Neuronal stem cell (in vitro differentiated cells): ENCODE data around the gene CD200.
A peak's percentile ranks its signal among the peaks of the same experiment; 100 is the strongest.

Experiments used
- DNase-seq: peaks from one replicate; pipeline ENCODE4 v3.0.0-alpha.2; 2013; ENCODE audit warnings: low spot score
- H2AFZ ChIP-seq: one replicate; pipeline ENCODE4 v1.6.1; 2013; ENCODE audit warnings: mild to moderate bottlenecking, low read length, inconsistent platforms
- H2AK5ac ChIP-seq: 2 replicates; pipeline ENCODE4 v1.6.1; 2013; ENCODE audit warnings: low read depth, mild to moderate bottlenecking, inconsistent platforms, low read length, moderate library complexity, mixed read lengths
- H2BK120ac ChIP-seq: 2 replicates; pipeline ENCODE4 v1.6.1; 2013; ENCODE audit warnings: low read depth, mild to moderate bottlenecking, inconsistent platforms, low read length, moderate library complexity, mixed read lengths
- H2BK12ac ChIP-seq: one replicate; pipeline ENCODE4 v1.6.1; 2013; ENCODE audit warnings: low read length, inconsistent platforms
- H2BK15ac ChIP-seq: 2 replicates; pipeline ENCODE4 v1.6.1; 2013; ENCODE audit warnings: mild to moderate bottlenecking, low read length, inconsistent platforms, mixed read lengths
- H2BK5ac ChIP-seq: one replicate; pipeline ENCODE4 v1.6.1; 2013; ENCODE audit warnings: inconsistent platforms, mild to moderate bottlenecking, low read length, moderate library complexity
- H3K14ac ChIP-seq: one replicate; pipeline ENCODE4 v1.6.1; 2013; ENCODE audit warnings: low read length, inconsistent platforms
- H3K18ac ChIP-seq: 2 replicates; pipeline ENCODE4 v1.6.1; 2013; ENCODE audit warnings: low read length, inconsistent platforms
- H3K23ac ChIP-seq: 2 replicates; pipeline ENCODE4 v1.6.1; 2013; ENCODE audit warnings: low read depth, mild to moderate bottlenecking, mixed read lengths, low read length, inconsistent platforms; ENCODE audit not compliant: poor library complexity
- H3K27ac ChIP-seq: replicated peaks from 3 replicates; pipeline ENCODE4 v1.5.1; 2013; ENCODE audit warnings: low read length, inconsistent platforms
- H3K27me3 ChIP-seq, 3 experiments: 2 replicates each; pipeline ENCODE4 v1.6.1; 2013; ENCODE audit warnings: low read length in 3 of 3, mild to moderate bottlenecking in 2 of 3, inconsistent platforms in 1 of 3, low read depth in 1 of 3, mixed read lengths in 1 of 3, moderate library complexity in 1 of 3; ENCODE audit not compliant: control insufficient read depth in 3 of 3, insufficient read depth in 3 of 3
- H3K36me3 ChIP-seq, 2 donors: replicated peaks in 1 of 2; 2 replicates each; pipeline ENCODE4 v1.6.1; 2013; ENCODE audit warnings: low read length in 2 of 2; ENCODE audit not compliant: control insufficient read depth in 2 of 2, insufficient read depth in 2 of 2
- H3K4ac ChIP-seq: 2 replicates; pipeline ENCODE4 v1.6.1; 2013; ENCODE audit warnings: inconsistent platforms, mild to moderate bottlenecking, low read length, moderate library complexity
- H3K4me1 ChIP-seq, 2 donors: 1 replicate in 1 of 2; 2 replicates in 1 of 2; pipeline ENCODE4 v1.6.1; 2013; ENCODE audit warnings: low read length in 2 of 2, low read depth in 1 of 2; ENCODE audit not compliant: control insufficient read depth in 2 of 2, insufficient read depth in 1 of 2
- H3K4me2 ChIP-seq: one replicate; pipeline ENCODE4 v1.6.1; 2013; ENCODE audit warnings: mild to moderate bottlenecking, low read length, inconsistent platforms; ENCODE audit not compliant: insufficient read depth, poor library complexity, severe bottlenecking
- H3K4me3 ChIP-seq, 2 donors: 2 replicates each; pipeline ENCODE4 v1.5.1; 2013; ENCODE audit warnings: low read length in 2 of 2, mild to moderate bottlenecking in 2 of 2, inconsistent platforms in 1 of 2, moderate library complexity in 1 of 2
- H3K79me1 ChIP-seq: one replicate; pipeline ENCODE4 v1.6.1; 2013; ENCODE audit warnings: low read depth, mild to moderate bottlenecking, inconsistent platforms, low read length, moderate library complexity
- H3K9ac ChIP-seq: one replicate; pipeline ENCODE4 v1.6.1; 2013; ENCODE audit warnings: mild to moderate bottlenecking, low read depth, low read length, inconsistent platforms; ENCODE audit not compliant: poor library complexity
- H3K9me3 ChIP-seq, 2 donors: replicated peaks in 1 of 2; 2 replicates each; pipeline versions ENCODE3 to v1.6.1; 2013; ENCODE audit warnings: low read length in 2 of 2, mild to moderate bottlenecking in 2 of 2, inconsistent platforms in 1 of 2, low read depth in 1 of 2, mixed read lengths in 1 of 2, moderate library complexity in 1 of 2; ENCODE audit not compliant: control insufficient read depth in 2 of 2, insufficient read depth in 1 of 2
- H4K8ac ChIP-seq: one replicate; pipeline ENCODE4 v1.6.1; 2013; ENCODE audit warnings: low read depth, mild to moderate bottlenecking, inconsistent platforms, low read length, moderate library complexity
- H4K91ac ChIP-seq: one replicate; pipeline ENCODE4 v1.6.1; 2013; ENCODE audit warnings: low read length, low read depth, mild to moderate bottlenecking, inconsistent platforms; ENCODE audit not compliant: poor library complexity
- WGBS, 2 donors: extraction: QIAGEN DNeasy Blood & Tissue Kit; methylation state at CpG; one replicate each; pipeline ENCODE4 v1.1.7; 2013; ENCODE audit warnings: missing lambda C conversion rate in 2 of 2, mixed read lengths in 1 of 2; ENCODE audit not compliant: insufficient read length in 2 of 2, insufficient replicate concordance in 1 of 2; ENCODE audit errors: extremely low coverage in 2 of 2; 5-methylcytosine and 5-hydroxymethylcytosine counted together

CD200 gene

GRCh38 chr3:112298781-112299180, 34.2 kb upstream of the CD200 start:
- H3K9ac ChIP-seq, result no peak overlapping the region
- no peaks in the 10 kb centered on the region for H3K27me3 ChIP-seq
- H2BK15ac ChIP-seq, result no peak overlapping the region
- no peak overlapping the region for H3K4me2 ChIP-seq
- H3K18ac ChIP-seq, result no peak overlapping the region
- DNase-seq, result no peak
- no peak overlapping the region for H4K8ac ChIP-seq
- no peak overlapping the region for H2BK12ac ChIP-seq
- H3K23ac ChIP-seq, result no peak overlapping the region
- no peak overlapping the region for H4K91ac ChIP-seq
- H2BK5ac ChIP-seq, result no peak overlapping the region
- peaks cover 10 to 11% of the 10 kb centered on the region in 2 donors for H3K4me1 ChIP-seq
- peaks cover 0 to 24% of the 10 kb centered on the region in 2 donors for H3K9me3 ChIP-seq
- H2AFZ ChIP-seq, result no peak overlapping the region
- no peaks in the 10 kb centered on the region for H3K36me3 ChIP-seq
- no peak overlapping the region for H2BK120ac ChIP-seq
- H3K79me1 ChIP-seq, result no peaks in the 10 kb centered on the region
- H2AK5ac ChIP-seq, result no peak overlapping the region
- no peak overlapping the region for H3K27ac ChIP-seq
- no peak overlapping the region for H3K14ac ChIP-seq
- H3K4ac ChIP-seq, result no peak overlapping the region
- H3K4me3 ChIP-seq, result no peak overlapping the region

GRCh38 chr3:112302150-112302830, 30.7 kb upstream of the CD200 start:
- no peak overlapping the region for H4K8ac ChIP-seq
- DNase-seq, result no peak

DNA sequence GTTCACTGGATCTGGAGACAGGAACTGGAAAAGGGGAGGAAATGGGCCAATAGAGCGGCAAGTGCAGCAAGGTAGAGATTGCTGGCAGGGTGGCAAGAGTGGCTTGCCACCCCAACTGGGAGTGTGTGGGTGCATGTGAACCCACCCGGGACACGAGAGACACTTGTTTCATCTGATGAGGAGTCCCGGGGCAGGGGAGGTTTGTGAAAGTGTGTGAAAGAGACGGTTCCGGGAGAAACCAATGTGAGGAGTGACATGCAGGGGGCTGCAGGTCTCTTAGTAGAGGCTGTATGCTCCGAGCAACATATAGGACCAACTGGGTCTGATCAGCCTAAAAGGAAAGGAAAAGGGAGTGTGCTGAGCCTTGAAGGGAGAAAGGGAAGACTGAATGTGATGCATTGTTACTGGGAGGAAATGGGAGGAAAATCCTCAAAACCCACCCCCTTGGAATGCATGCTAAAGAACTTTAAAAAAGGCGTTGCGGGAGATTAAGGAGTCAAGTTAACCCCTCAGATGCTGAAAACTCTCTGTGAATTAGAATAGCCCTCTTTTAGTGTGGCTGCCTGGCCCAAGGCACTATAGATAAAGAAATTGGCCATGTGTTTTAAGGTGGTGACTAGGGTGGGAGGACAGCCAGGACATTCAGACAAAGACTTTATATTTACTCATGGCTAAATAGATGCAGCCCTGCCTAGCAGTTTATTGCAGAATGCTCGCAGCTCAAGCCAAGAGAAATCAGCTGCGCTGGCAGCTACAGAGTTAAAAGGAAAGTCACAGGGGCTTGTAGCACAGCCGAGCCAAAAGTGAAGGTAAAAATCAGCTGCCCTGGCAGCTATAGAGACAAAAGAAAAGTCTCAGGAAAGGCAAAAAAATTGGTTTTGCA, 29.8 kb upstream of the CD200 start:
- Histone ChIP-seq H3K79me1 (no peaks in the 10 kb centered on the region), H4K8ac (no peak overlapping the region), H2BK12ac (no peak overlapping the region), H3K14ac (no peak overlapping the region), H3K27ac (peak overlapping the region; percentile 100), H3K9ac (peak overlapping the region; percentile 25), H3K27me3 (no peaks in the 10 kb centered on the region), H2AFZ (peak overlapping the region; percentile 90), H2BK5ac (peak overlapping the region; percentile 96), H3K4ac (no peak overlapping the region), H3K9me3 (peaks cover 0 to 21% of the 10 kb centered on the region in 2 donors), H3K4me2 (peak overlapping the region; percentile 54), H2BK15ac (peak overlapping the region; percentile 0), H3K4me3 (peak overlapping the region; percentile 53 to 70), H4K91ac (peak overlapping the region; percentile 57), H2AK5ac (peak overlapping the region; percentile 66), H2BK120ac (peak overlapping the region; percentile 5), H3K36me3 (no peaks in the 10 kb centered on the region), H3K18ac (peak overlapping the region; percentile 60), H3K23ac (no peak overlapping the region), H3K4me1 (peaks cover 23 to 26% of the 10 kb centered on the region in 2 donors)
- WGBS, 2 donors, result no CpG with 5 or more reads among the region's 12 CpGs
- peak; percentile 87 for DNase-seq

More at GRCh38 chr3:112302150-112302830, 30.7 kb upstream of the CD200 start:
- Histone ChIP-seq H2BK120ac (peak overlapping the region; percentile 5), H3K23ac (no peak overlapping the region), H3K18ac (peak overlapping the region; percentile 60), H3K79me1 (no peaks in the 10 kb centered on the region), H3K27me3 (no peaks in the 10 kb centered on the region), H2AK5ac (peak overlapping the region; percentile 66), H3K36me3 (no peaks in the 10 kb centered on the region), H2AFZ (peak overlapping the region; percentile 90), H3K27ac (peak overlapping the region; percentile 100), H3K14ac (no peak overlapping the region), H3K4me2 (peak overlapping the region; percentile 35), H3K4me3 (peak overlapping the region in 1 of 2 donors; percentile 53), H3K4me1 (peaks cover 18 to 24% of the 10 kb centered on the region in 2 donors), H2BK12ac (no peak overlapping the region), H3K4ac (no peak overlapping the region), H4K91ac (peak overlapping the region; percentile 57), H2BK5ac (peak overlapping the region; percentile 96), H3K9ac (peak overlapping the region; percentile 25), H3K9me3 (peaks cover 0 to 21% of the 10 kb centered on the region in 2 donors), H2BK15ac (peak overlapping the region; percentile 0)
- WGBS, 2 donors, result no CpG with 5 or more reads among the region's 11 CpGs

DNA sequence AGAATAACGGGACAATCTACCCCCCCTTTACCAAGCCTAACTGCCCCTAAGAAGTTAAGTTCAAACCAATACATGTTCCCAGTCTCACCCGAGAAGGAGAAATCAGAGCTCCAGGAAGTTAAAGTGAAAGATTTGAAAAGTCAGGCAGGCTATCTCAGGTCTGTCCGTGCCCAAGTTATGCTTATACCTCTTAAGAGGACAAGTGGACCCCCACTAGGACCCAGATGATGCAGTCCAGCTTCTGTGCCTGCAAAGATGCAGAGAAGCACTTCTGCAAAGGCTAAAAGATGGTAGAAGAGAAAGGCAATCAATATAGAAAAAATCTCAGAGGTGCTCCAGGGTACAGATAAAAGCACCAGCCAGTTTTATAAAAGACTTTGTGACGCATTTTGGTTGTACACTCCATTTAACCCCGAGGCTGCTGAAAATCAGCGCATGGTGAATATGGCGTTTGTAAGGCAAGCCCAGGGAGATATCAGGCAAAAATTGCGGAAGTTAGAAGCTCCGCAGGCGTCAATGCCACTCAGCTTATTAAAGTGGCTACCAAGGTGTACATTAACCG, 29.1 kb upstream of the CD200 start:
- Histone ChIP-seq H2AK5ac (no peak overlapping the region), H3K79me1 (no peaks in the 10 kb centered on the region), H3K27ac (peak overlapping the region; percentile 98), H3K4me3 (peak overlapping the region; percentile 53 to 70), H4K91ac (no peak overlapping the region), H3K4me2 (peak overlapping the region; percentile 54), H2BK12ac (no peak overlapping the region), H3K9me3 (peaks cover 0 to 21% of the 10 kb centered on the region in 2 donors), H2BK120ac (no peak overlapping the region), H3K4me1 (peaks cover 23 to 27% of the 10 kb centered on the region in 2 donors), H3K27me3 (no peaks in the 10 kb centered on the region), H3K36me3 (no peaks in the 10 kb centered on the region), H3K14ac (no peak overlapping the region), H2AFZ (peak overlapping the region; percentile 90), H3K4ac (no peak overlapping the region), H2BK5ac (peak overlapping the region; percentile 83), H3K18ac (peak overlapping the region; percentile 69), H4K8ac (no peak overlapping the region), H2BK15ac (no peak overlapping the region), H3K9ac (no peak overlapping the region), H3K23ac (no peak overlapping the region)
- DNase-seq, result no peak
- WGBS, 2 donors, result no CpG with 5 or more reads among the region's 11 CpGs
